DMS 273 (cell line): ENCODE measurements around the gene FAM204A.

Experiments
- DNase-seq: peaks from one replicate; lab custom pipeline; 2025; ENCODE audit not compliant: unreplicated experiment; lab: John Stamatoyannopoulos, UW

FAM204A gene

DNA sequence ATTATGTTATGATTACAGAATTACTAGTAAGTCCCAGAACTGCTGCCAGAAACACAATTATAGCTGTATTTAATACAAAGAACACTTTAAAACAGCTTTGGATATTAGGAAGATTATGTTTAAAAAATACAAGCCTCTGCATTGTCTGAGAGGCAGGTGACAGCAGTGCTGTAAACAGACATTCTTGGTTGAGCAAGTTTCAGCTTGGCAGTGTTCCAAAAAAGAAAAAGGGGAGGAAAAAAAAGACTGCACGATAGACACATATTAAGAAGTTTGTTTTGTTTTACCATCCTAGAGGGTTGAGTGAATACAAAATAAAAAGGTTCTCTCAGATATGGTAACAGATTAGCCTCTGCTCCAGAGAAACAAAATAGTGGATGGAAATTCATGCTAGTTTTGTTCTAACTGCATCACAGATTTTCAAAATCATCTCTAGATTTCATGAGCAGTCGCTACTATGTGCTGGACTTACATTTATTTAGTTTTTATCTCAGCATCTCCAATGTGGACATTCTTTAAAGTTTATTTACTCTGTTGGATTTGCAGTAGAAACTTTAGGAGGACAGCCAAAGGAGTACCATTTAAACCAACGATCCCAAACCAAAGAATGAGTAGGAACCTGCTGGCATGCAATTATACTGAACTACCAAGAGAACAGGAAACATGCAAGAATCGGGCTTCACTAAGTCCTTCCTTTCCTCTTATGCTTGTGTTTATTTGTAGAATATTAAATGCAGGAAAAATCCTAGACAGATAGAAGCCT is 9.0 kb downstream of the FAM204A start:
- DNase-seq: peak; percentile 38

DNA sequence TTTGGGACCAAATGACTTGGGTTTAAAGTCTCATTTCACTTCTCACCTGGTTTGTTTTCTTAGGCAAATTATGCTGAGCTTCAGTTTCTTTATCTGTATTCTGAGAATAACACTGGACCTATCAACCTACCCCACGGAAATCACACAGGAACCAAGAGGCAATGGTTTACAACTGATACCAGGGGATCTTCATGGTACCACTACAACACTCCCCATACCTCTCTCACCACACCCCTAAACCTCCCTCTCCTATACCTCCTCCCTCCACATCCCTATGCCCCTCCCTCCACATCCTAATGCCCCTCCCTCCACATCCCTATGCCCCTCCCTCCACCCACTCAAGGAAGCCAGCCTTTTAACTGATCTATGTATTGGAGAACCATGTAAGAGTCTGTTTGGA is 9.9 kb downstream of the FAM204A start:
- no peak for DNase-seq

DNA sequence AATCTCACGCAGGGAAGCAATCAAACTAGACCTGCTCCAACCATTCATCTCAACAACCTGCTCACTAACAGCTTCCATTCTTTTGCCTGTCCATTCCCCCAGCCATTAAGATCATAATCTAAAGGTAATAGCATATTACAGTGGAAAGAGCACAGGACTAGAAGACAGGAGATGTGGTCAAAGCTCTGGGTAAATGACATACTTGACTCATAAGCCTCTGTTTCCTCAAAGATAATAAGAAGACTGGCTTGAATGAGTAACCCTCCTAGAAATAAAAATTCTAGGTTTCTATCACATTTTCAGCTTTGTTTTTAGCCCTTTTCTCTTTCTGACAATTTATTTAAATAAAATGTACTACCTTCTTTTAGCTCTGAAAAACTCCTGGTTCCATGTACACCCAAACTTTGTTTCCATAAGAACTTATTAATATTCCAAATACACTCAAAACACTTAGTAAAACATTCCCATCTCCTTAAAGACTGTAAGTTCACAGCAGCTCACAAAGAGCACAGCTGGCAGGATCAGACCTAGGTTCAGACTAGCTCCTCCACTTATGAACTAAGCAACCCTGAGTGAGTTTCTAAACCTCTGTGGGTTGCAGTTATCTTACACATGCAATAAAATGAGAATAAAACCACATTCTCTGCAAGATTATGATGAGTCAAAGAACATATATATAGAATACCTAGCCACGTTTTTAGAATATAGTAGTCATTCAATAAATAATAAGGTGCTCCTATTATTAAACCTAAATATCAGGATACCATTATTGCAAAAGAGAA is 11.6 kb downstream of the FAM204A start:
- DNase-seq: no peak

DNA sequence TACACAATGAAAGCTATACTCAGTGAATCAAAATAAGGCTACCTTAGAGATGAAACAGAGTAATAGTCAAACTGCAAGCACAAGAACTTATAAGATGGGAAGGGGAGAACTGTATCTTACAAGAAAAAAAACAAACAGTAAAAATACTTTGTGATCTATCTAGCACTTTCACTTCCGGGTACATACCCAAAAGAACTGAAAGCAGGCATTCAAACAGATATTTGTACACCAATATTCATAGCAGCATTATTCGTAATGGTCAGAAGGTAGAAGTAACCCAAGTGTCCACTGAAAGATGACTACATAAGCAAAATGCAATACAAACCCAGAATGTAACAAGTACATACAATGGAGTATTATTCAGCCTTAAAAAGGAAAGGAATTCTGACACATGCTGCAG is 18.0 kb downstream of the FAM204A start:
- no peak for DNase-seq

DNA sequence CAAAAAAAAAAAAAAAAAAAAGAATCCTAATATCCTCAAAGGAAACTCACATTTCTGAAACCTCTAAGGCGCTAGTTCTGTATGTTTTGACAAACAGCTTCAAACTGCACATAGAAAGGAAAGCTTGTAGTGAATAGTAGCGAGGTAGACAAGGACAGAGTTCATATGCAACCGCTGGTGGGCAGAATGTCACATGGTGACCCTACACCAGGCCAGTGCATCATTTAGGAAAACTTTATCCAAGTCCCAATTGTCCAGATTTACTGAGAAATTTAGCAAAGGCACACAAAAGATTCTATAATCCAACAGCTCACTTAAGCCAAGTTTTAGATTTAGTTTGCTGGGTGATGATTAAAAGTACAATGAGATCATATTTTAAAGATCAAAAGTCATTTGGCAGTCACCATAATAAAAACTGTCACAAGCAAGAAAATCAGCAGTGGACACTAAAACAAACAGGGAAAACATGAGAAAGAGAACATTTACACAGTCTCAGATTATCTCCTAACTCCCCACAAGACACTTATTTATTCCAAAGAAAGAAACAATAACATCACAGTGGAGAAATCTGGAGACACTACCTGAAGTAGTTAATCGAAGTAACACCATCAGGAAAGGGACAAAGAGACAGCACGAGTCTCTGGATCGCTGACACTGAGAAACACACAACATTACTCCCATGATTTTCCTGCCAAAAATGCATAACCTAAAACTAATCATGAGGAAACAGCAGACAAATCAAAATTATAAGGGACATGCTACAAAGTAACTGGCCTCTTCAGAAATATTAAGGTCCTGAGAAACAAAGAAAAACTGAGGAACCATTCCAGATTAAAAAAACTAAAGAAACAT is 20.2 kb downstream of the FAM204A start:
- no peak for DNase-seq

DNA sequence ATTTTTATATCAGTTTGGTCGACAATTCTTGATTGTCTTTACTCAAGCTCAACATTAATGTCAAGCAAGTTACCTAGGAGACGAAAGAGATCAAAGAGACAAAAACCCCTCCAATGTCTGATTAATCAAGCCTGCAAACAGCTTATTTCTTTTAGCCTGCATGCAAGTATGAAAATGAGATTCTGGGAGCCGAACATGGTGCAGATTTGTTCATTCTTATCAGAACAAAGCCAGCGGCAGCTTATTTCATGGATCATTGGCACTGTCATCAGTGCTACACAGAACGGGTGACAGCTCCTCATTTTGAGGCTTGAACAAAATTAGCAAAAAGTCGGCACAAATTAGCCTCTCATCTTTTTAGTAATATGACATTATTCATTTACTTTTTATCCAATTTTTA is 26.5 kb downstream of the FAM204A start:
- DNase-seq: no peak

DNA sequence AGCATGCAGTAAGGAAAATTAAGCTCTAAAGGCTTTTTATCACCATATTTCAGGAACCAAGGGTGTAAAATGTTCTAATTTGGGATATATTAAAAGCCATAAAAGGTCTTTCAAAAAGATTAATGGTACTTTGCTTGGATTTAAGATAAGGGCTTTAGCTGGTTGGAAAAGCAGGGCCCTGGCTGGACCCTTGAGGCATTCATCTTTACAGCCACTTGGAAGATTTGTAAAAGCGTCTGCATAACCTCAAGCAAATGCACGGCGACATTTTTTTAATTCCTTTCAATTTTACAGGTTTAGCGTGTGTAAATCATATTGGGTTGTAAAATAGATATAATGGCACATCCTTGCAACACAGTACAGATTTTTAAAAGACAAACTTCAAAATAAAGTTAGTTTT is 27.2 kb downstream of the FAM204A start:
- no peak for DNase-seq

DNA sequence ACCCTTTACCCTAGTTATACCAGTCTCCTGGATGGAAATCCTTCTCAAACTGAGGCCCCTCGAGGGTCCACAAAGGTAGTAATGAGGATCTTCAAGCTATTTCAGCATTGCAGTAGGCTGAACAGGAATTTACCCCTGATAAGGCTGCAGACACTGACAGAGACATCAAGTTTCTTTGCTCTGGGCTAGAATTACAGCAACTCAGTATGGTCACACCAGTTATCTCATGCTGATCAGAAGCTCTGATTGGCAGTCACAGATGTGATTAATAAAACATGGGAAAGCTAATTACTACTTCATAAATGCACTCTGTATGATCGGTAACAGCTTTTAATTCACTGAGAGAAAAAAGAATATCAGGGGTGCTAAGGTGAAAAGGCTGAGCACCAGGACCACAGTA is 30.6 kb downstream of the FAM204A start:
- no peak for DNase-seq

DNA sequence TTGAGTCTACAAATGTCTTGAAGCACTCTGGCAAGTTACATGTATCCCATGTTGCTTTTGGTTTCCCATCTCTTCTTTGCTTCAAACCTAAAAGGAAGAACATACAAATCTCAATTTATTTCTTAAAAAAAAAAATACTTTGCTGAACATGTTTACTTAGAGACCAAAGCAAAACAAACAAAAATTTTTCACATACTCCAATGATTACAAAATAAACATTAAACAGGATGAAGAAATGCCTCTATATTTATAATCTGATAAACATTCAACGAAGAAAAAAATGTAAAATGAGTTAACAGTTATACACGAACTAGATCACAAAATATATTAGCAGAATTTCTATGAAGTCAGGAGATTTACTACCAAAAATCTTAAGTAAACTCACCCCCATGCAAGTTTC is 31.3 kb downstream of the FAM204A start:
- no peak for DNase-seq

DNA sequence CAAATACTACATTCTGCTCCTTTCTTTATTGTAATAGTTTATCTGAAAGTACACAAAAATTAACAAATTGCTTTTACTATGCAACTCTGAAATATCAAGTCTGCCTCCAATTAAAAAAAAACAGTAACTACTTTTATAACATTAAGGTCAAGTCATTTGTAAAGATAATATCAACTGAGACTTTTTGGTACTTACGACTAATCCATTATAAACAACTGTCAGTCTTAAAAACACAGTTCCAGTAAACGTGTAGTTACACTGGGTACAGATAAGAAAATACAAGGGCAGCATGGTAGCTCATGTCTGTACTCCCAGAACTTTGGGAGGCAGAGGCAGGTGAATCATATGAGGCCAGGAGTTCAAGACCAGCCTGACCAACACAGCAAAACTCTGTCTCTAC is 32.2 kb downstream of the FAM204A start:
- DNase-seq: no peak

DNA sequence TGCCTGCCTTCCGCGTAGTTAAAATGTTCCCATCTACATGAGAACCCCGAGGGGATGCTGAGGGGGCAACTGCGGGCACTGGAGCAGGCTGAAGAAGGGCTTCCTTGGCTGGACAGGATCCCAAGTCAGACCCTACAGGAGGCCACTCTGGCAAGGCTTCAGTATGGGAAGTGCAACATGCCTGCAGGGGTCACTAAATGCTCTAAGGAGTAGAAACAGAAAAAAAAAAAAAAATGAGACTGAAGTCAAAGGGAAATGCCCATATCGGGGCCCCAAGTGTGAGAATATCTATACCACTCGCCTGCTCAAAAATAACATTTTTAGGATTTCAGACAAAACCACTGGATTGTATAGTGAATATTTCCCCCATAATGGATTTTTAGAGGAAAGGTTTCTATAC is 33.5 kb downstream of the FAM204A start:
- DNase-seq: peak; percentile 7

DNA sequence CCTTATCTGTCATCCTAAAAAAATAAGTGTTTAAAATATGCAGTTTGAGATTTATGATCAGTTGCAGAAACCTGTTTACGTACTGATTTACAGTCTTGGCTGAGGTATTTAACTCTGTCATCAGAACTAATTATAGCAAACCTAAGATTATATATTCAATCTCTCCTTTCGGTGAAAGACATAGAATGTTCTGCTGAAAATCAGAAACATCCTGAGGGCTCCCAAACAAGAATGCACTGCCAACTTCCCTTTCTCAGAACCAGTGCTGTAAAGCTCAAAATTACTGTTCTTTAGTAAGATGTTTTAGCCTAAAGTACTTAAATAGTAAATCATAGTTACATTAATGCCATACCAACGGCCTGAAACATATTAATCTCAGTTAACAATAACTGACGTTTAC is 34.3 kb downstream of the FAM204A start:
- no peak for DNase-seq

DNA sequence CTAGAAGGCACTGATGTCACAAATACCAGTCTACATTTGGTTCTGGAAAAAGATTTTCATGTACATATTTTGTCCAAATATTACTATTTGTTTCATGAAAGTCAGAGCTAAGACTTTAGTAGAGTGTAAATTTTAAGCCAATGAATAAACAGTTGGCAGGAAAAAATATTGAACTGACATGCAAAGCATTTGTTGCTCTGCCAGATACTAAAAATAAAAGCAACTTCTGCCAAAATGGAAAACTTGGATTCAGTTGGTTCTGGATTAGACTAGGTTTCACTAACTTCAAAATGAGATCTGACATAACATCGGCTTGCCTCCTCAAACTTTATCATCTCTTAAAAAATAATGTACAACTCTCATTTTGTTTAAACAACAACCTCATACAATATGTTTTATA is 34.9 kb downstream of the FAM204A start:
- no peak for DNase-seq

DNA sequence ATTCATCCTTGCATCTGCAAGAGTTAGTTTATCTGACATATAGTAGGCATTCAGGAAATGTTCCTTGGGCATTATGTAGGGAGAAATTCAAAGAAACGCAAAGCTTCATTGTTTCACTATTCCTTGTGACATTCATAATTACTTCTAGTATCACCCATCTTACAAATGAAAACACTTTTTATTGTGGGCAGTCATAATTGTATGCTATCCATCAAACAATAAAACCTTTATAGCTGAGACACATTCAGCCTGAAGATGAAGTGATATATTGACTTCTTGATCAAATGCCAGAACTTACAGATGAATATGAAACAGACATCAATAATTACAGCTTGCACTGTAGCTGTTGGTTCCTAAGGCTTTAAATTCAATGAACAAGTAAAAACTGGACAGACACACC is 36.4 kb downstream of the FAM204A start:
- DNase-seq: no peak

DNA sequence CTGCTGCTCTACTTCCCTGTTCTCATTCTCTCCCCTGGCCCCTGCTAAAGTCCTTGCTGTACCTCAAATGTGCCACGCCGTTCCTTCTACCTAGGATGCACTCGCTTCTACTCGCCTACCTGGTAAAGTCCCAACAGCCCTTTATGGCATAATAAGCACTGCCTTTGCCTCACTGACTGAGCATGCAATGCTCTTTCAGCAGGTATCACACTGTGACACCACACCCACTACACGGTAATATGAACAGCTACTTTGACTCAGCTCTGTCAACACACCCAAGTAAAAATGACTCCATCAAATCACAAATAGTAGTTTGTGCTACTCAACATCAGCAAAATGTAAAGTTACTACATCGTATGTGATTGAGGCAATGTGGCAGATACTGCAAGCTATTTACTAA is 37.6 kb downstream of the FAM204A start:
- DNase-seq: no peak

DNA sequence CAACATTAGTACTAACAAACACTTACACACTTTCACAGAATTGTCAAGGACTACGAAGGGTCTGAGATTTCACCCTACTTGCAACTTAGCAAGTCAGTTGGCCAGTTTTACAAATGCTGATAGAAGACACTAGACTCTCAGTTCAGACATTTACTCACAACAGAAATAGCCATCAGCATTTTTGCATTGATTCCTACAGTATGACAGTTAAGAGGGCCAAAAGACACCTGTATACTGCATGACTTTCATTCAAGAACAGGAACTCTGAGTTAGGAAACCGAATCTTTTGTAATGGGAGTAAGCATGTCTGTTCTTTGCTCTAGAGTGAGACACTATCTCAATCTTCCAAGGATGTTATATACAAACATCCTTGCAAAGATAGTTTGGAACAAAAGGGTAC is 40.9 kb downstream of the FAM204A start:
- DNase-seq: no peak

DNA sequence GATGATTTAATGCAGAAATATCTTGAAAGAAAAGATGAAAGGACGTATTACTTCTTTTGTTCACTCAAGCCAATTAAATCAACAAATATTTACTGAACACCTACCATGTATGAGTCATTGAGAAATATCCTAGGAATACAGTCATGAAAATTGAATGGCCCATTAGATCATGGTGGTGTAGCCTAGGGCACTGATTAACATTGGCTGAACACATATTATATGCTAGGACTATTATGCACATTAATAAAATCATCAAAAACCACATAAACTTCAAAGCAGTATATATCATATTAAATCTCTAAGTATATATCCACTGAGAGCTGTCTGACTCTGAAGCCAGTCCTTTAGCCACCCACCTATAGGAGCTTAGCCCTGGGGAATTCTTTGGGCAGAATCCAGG is 41.8 kb downstream of the FAM204A start:
- DNase-seq: no peak

DNA sequence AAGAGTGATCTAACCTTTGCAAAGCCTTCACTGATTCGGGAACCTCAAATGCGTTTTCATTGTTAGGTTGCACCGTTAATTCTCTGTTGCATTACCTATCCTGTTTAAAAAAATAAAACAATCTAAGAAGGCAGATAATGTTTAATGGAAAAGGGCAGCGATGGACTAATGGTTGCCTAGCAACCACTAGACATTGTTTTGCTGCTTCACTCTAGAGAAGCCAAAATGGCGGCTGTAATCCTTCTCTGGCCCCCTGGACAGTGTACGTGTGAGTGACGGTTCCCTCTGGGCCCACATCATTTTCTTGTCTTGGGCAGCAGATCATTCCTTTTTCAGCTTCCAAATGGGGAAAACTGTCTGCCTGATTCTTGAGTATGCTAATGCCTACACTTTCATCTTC is 43.3 kb downstream of the FAM204A start:
- no peak for DNase-seq

DNA sequence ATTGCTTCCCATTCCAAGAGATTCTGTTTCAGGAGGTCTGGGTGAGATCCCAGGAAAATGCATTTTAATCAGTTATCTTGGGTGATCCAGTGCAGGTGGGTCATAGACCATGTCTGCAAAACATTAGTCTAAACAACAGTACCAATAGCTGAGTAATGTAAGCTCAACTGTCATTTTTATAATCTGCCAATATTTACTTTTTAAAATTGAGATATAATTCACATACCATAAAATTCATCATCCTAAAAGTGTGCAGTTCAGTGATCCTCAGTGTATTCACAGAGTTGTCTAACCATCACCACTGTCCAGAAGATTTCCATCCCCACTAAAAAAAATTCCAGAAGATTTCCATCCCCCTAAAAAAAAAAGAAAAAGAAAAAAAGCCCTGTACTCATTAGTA is 51.0 kb downstream of the FAM204A start:
- no peak for DNase-seq

DNA sequence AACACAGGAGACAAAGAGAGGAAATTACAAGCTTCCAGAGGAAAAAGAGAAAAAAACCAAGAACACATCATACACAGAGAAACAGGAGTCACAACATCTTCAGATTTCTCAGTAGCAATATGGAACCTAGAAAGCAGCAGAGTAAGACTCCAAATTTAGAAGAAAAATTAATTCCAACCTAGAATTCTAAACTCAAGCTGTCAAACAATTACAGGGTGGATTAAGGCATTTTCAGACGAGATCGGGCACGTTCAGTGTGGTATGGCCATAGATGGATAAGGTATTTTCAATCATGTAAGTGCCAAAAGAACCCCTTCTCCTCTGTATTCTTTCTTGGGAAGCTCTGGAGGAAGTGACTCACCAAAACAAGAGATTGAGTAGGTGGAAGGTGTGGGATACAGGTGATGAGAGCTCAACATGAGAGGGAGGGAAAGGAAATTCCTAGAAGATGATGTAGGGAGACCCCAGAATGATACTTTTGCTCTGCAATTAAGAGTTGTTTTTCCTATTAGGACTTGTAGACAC is 51.6 kb downstream of the FAM204A start:
- no peak for DNase-seq

DNA sequence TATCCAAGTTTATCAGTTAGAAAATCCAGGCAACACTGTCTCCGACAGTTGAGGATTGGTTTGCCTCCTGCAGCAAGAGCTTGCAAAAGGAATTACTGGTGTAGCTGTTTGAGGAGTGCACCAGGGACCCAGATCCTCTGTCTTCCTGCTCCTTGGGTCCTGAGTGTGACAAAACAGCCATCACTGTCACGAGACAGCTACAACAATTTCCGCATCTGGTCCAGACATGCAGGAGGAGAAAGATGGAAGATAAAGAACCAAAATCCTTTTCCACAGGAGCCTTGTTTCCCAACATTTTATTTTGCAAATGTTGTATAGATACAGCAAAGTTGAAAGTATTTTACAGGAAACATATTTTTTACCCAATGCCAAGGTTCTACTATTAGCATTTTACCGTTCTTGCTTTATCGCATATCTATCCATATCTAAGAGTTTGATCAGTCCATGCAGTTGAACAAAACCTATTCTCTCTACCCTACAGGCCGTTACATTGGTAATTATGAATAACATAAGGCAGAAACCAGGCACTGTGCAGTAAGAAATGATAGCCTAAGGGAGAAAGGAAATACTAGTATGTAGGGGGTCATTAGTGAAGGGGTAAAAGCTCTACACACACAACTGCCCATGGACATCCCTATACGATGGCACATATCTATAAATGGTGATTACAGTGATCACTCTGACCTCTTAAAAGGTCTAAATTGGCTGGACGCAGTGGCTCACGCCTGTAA is 54.9 kb downstream of the FAM204A start:
- no peak for DNase-seq
